Esophagus squamous epithelium (tissue), 5 donors: ENCODE data around the gene B4GALNT4. TPM values are rescaled to one million over a fixed set of nuclear protein-coding genes. Genes with fewer than 3 reads are reported as not detected.
"Not testable (repeated sequence)": the region's sequence is repeated elsewhere in the genome, so short reads cannot be mapped to it uniquely, and the experiment has no call there.

Experiments used
- DNase-seq: peaks from one replicate; lab custom pipeline; 2025; lab: John Stamatoyannopoulos, UW
- H3K27ac ChIP-seq, 4 donors: fragments of 200-600 bp; sonication (generic); one replicate each; pipeline ENCODE4 v1.5.1; 2016 to 2019; ENCODE audit warnings: mild to moderate bottlenecking in 1 of 4
- H3K27me3 ChIP-seq, 4 donors: fragments of 200-600 bp; sonication (generic); 1 replicate in 3 of 4; 2 replicates in 1 of 4; pipeline versions ENCODE4 v1.5.1 to v1.6.0; 2017 to 2021; ENCODE audit warnings: antibody characterized with exemption in 1 of 4
- H3K36me3 ChIP-seq, 3 donors: fragments of 200-600 bp; sonication (generic); one replicate each; pipeline ENCODE4 v1.5.1; 2016 to 2019
- H3K4me1 ChIP-seq, 3 donors: fragments of 200-600 bp; sonication (generic); one replicate each; pipeline ENCODE4 v1.5.1; 2017 to 2019
- H3K4me3 ChIP-seq, 4 donors: fragments of 200-600 bp; sonication (generic); 1 replicate in 3 of 4; 2 replicates in 1 of 4; pipeline ENCODE4 v1.5.1; 2016 to 2019; ENCODE audit warnings: mild to moderate bottlenecking in 2 of 4, moderate library complexity in 1 of 4
- H3K9me3 ChIP-seq, 3 donors: fragments of 200-600 bp; sonication (generic); one replicate each; pipeline ENCODE4 v1.5.1; 2016 to 2019
- CTCF ChIP-seq, 6 experiments: fragments of 450-650 bp in 4 of 6; fragments of 200-600 bp in 2 of 6; sonication (generic) in 2 of 6; IDR thresholded peaks; one replicate each; pipeline ENCODE4 v1.5.1; 2016 to 2019; ENCODE audit warnings: antibody characterized with exemption in 6 of 6, mild to moderate bottlenecking in 4 of 6, moderate library complexity in 4 of 6
- POLR2A ChIP-seq, 4 donors: fragments of 450-650 bp; IDR thresholded peaks; one replicate each; pipeline ENCODE4 v1.6.1; 2017; ENCODE audit warnings: antibody characterized with exemption in 4 of 4, mild to moderate bottlenecking in 4 of 4, moderate library complexity in 3 of 4
- WGBS, 2 donors: methylation state at CpG; one replicate each; pipeline ENCODE4 v1.1.5; 2018; 5-methylcytosine and 5-hydroxymethylcytosine counted together
- intact Hi-C: fragments of 100-400 bp; cut with DNase I; formaldehyde crosslinking; loops from one replicate; pipeline ENCODE4 v1.15.0; 2022
- total RNA-seq, 4 donors: library from RNA; depleted of rRNA; stranded (reverse); fragments of >200 nt; gene quantifications; one replicate each; pipeline ENCODE4 v1.1.0, GENCODE V29; 2016
- donor health status: DM: yes; HTN: yes; CAD: no.

Gene B4GALNT4
- total RNA-seq, 4 donors from 2014 or later, result 0.97 to 7.9 (median 3.3) TPM

- Histone ChIP-seq H3K4me3 (peak overlapping the region in 1 of 4 donors; percentile 42), H3K9me3 (no peaks in the 10 kb centered on the region), H3K4me1 (peaks cover 16 to 53% (median 35%) of the 10 kb centered on the region in 3 donors), H3K36me3 (no peaks in the 10 kb centered on the region), H3K27ac (peak overlapping the region; percentile 79 to 94 (median 90)), H3K27me3 (peaks cover 0 to 16% (median 0%) of the 10 kb centered on the region in 4 donors)
- no peak for TF ChIP-seq POLR2A (IDR thresholded peaks at IDR 0.05)
- no peak for TF ChIP-seq CTCF (IDR thresholded peaks at IDR 0.05)
- no peak for DNase-seq
- intact Hi-C loops, result no loop called here
- 100% methylated on average over 2 of the region's 6 CpGs for WGBS, 2 donors
Measured at GRCh38 chr11:326592-326841, 42.8 kb upstream of the B4GALNT4 start.

- peaks cover 16 to 53% (median 35%) of the 10 kb centered on the region in 3 donors for H3K4me1 ChIP-seq
- DNase-seq, result no peak
- peaks cover 0 to 21% (median 0%) of the 10 kb centered on the region in 4 donors for H3K27me3 ChIP-seq
- intact Hi-C loops, result no loop called here
- 23 to 33% methylated on average over 5 of the region's 19 CpGs for WGBS, 2 donors
- H3K4me3 ChIP-seq, result peak overlapping the region in 2 of 4 donors; percentile 13 to 42
- no peaks in the 10 kb centered on the region for H3K9me3 ChIP-seq
- peak overlapping the region; percentile 79 to 94 (median 90) for H3K27ac ChIP-seq
- no peak for TF ChIP-seq CTCF (IDR thresholded peaks at IDR 0.05)
- peak in 1 of 4 donors; percentile 37 for TF ChIP-seq POLR2A (IDR thresholded peaks at IDR 0.05)
- no peaks in the 10 kb centered on the region for H3K36me3 ChIP-seq
Measured at GRCh38 chr11:326842-327580, 42.3 kb upstream of the B4GALNT4 start.

DNA sequence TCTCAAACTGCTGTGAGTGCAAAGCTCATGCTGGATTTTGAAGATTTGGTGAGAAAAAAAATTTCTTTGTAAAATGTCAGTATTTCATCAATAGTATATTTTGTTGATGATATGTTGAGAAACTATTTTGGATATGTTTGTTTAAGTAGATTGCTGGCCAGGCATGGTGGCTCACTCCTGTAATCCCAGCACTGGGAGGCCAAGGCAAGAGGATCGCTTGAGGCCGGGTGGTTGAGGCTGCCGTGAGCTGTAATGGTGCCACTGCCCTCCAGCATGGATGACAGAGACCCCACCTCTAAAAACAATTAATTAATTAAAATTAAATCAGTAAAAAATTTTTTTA lies 41.7 kb upstream of the B4GALNT4 start:
- Histone ChIP-seq H3K4me3 (peak overlapping the region in 1 of 4 donors; percentile 42), H3K36me3 (no peaks in the 10 kb centered on the region), H3K4me1 (peaks cover 16 to 50% (median 35%) of the 10 kb centered on the region in 3 donors), H3K9me3 (no peaks in the 10 kb centered on the region), H3K27ac (peak overlapping the region; percentile 79 to 94 (median 90)), H3K27me3 (peaks cover 0 to 23% (median 0%) of the 10 kb centered on the region in 4 donors)
- TF ChIP-seq POLR2A (IDR thresholded peaks at IDR 0.05) (no peak), CTCF (IDR thresholded peaks at IDR 0.05) (no peak)
- WGBS, 2 donors, result 93 to 97% methylated on average over 3 of the region's 3 CpGs
- intact Hi-C loops, result no loop called here
- DNase-seq, result no peak

GRCh38 chr11:328012-328411 lies 41.3 kb upstream of the B4GALNT4 start:
- Histone ChIP-seq H3K4me3 (no peak overlapping the region), H3K9me3 (no peaks in the 10 kb centered on the region), H3K27ac (peak overlapping the region in 2 of 4 donors; percentile 30 to 91), H3K4me1 (peaks cover 16 to 46% (median 35%) of the 10 kb centered on the region in 3 donors), H3K27me3 (peaks cover 0 to 28% (median 0%) of the 10 kb centered on the region in 4 donors), H3K36me3 (no peaks in the 10 kb centered on the region)
- intact Hi-C loops, result no loop called here
- TF ChIP-seq CTCF (IDR thresholded peaks at IDR 0.05) (no peak), POLR2A (IDR thresholded peaks at IDR 0.05) (no peak)
- no peak for DNase-seq
- WGBS, 2 donors, result 90 to 92% methylated on average over 7 to 8 of the region's 13 CpGs

DNA sequence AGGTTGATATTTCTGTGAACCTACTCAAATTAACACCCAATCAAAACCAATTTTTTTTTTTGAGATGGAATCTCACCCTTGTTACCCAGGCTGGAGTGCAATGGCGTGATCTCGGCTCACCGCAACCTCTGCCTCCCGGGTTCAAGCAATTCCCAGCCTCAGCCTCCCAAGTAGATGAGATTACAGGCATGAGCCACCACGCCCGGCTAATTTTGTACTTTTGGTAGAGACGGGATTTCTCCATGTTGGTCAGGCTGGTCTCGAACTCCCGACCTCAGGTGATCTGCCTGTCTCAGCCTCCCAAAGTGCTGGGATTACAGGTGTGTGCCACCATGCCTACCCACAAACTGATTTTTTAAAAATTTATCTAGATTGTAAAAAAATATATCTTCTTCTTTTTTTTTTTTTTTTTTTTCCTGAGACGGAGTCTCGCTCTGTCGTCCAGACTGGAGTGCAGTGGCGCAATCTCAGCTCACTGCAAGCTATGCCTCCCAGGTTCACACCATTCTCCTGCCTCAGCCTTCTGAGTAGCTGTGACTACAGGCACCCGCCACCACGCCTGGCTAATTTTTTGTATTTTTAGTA lies 40.7 kb upstream of the B4GALNT4 start:
- DNase-seq, H3K36me3 ChIP-seq, H3K4me3 ChIP-seq, intact Hi-C loops, H3K9me3 ChIP-seq: not testable (repeated sequence)
- peaks cover 0 to 33% (median 0%) of the 10 kb centered on the region in 4 donors for H3K27me3 ChIP-seq
- 90 to 92% methylated on average over 15 of the region's 15 CpGs for WGBS, 2 donors
- peak overlapping the region in 1 of 4 donors; percentile 91 for H3K27ac ChIP-seq
- H3K4me1 ChIP-seq, result peaks cover 16 to 46% (median 35%) of the 10 kb centered on the region in 3 donors
